Measurements from ENCODE around the gene SULT1E1. TPM values are rescaled to one million over a fixed set of nuclear protein-coding genes. Genes with fewer than 3 reads are reported as not detected.
A peak's percentile ranks its signal among the peaks of the same experiment; 100 is the strongest.

The SULT1E1 gene
- total and polyA plus RNA-seq, 12 donors: 8.0 to 52.9 (median 16.7) TPM

DNA sequence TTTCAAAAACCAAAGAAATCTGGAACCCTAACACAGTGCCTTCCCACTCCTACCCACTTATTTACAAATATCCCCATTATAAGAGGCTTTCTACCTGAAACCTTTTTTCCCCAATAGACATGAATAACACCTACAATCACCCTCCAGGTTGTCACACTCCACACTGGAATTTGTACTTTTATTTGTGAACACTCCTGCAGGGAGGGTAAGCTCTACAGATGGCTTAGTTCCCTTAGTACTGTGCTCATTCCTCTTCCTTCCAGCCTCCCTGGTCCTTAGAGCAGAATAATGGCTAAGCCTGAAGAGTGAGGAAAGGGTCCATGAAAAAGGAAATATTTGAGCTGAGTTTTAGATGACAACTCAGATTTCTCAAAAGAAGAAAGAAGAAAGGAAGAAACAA, 22.2 kb upstream of the SULT1E1 start:
- Histone ChIP-seq H3K4me3 (no peak overlapping the region), H3K27me3 (no peaks in the 10 kb centered on the region), H3K27ac (no peak overlapping the region), H3K4me1 (replicated peaks in 1 of 2) (no peaks in the 10 kb centered on the region), H3K36me3 (replicated peaks in 1 of 2) (no peaks in the 10 kb centered on the region), H3K9me3 (replicated peaks in 1 of 3) (no peaks in the 10 kb centered on the region)
- DNase-seq: no peak
- TF ChIP-seq, protein P1, sequence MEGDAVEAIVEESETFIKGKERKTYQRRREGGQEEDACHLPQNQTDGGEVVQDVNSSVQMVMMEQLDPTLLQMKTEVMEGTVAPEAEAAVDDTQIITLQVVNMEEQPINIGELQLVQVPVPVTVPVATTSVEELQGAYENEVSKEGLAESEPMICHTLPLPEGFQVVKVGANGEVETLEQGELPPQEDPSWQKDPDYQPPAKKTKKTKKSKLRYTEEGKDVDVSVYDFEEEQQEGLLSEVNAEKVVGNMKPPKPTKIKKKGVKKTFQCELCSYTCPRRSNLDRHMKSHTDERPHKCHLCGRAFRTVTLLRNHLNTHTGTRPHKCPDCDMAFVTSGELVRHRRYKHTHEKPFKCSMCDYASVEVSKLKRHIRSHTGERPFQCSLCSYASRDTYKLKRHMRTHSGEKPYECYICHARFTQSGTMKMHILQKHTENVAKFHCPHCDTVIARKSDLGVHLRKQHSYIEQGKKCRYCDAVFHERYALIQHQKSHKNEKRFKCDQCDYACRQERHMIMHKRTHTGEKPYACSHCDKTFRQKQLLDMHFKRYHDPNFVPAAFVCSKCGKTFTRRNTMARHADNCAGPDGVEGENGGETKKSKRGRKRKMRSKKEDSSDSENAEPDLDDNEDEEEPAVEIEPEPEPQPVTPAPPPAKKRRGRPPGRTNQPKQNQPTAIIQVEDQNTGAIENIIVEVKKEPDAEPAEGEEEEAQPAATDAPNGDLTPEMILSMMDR (IDR thresholded peaks at IDR 0.05): no peak
- no peak for TF ChIP-seq POLR2A (IDR thresholded peaks at IDR 0.05)
- intact Hi-C loops (cut with DNase I): loop anchor here (5.0 kb wide), 1 partner anchor 195 kb away; no protein-coding TSS in a partner anchor

DNA sequence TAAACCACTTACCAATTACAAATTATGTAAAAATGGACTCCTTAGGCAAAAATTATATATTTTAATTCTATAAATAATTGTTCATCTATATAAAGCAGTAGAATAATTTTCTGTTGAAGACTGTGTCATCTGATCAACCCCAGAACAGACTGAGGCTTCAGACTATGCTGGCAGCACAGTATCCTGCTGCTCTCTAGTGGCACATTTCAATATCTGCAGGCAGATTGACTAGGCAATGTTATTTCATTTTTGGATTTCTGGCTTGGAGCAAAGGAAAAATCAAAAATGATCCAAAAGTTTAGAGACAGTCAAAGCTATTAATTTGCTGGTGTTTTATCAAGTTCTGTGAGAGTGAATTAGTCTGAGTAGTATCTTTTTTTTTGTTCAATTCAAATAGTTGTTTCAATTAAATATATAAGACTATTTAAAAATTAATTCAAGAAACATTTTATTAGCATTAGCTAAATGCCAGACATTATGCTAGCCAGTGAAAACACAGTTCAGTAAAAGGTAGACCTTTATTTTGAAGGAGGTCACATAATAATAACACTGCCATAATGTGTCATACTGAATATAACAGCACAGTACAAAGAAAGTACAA, 21.3 kb upstream of the SULT1E1 start:
- H3K27ac ChIP-seq: no peak overlapping the region
- TF ChIP-seq, protein P1 (IDR thresholded peaks at IDR 0.05): peak; percentile 71 to 92 (median 86)
- no peak for TF ChIP-seq POLR2A (IDR thresholded peaks at IDR 0.05)
- no peaks in the 10 kb centered on the region for H3K9me3 ChIP-seq (replicated peaks in 1 of 3)
- no peaks in the 10 kb centered on the region for H3K36me3 ChIP-seq (replicated peaks in 1 of 2)
- intact Hi-C loops (cut with DNase I): loop anchor here (5.0 kb wide), 1 partner anchor 194 kb away; no protein-coding TSS in a partner anchor
- DNase-seq: peak; percentile 14 to 63 (median 40)
- H3K27me3 ChIP-seq: no peaks in the 10 kb centered on the region
- H3K4me3 ChIP-seq: no peak overlapping the region
- no peaks in the 10 kb centered on the region for H3K4me1 ChIP-seq (replicated peaks in 1 of 2)

DNA sequence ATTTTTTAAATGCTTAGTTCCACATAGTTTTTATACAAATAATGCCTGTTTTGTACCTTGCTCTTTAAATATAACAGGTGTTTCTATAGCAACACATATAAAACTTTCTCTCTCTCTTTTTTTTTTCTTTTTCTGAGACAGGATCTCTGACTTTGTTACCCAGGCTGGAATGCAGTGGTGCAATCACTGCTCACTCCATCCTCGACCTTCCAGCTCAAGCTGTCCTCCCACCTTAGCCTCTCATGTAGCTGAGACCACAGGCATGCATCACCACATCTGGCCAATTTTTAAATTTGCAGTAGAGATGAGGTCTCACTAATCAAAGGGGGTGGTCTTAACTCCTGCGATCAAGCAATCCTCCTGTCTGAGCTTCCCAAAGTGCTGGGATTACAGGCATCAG, 18.3 kb upstream of the SULT1E1 start:
- intact Hi-C loops (cut with DNase I): no loop called here
- H3K36me3 ChIP-seq (replicated peaks in 1 of 2): no peaks in the 10 kb centered on the region
- TF ChIP-seq, protein P1 (IDR thresholded peaks at IDR 0.05): no peak
- TF ChIP-seq POLR2A (IDR thresholded peaks at IDR 0.05): no peak
- WGBS, 4 donors: 68 to 87% (median 84%) methylated on average over 2 of the region's 2 CpGs
- H3K9me3 ChIP-seq (replicated peaks in 1 of 3): no peaks in the 10 kb centered on the region
- DNase-seq: no peak
- H3K4me1 ChIP-seq (replicated peaks in 1 of 2): no peaks in the 10 kb centered on the region
- H3K27me3 ChIP-seq: no peaks in the 10 kb centered on the region
- no peak overlapping the region for H3K27ac ChIP-seq
- H3K4me3 ChIP-seq: no peak overlapping the region

DNA sequence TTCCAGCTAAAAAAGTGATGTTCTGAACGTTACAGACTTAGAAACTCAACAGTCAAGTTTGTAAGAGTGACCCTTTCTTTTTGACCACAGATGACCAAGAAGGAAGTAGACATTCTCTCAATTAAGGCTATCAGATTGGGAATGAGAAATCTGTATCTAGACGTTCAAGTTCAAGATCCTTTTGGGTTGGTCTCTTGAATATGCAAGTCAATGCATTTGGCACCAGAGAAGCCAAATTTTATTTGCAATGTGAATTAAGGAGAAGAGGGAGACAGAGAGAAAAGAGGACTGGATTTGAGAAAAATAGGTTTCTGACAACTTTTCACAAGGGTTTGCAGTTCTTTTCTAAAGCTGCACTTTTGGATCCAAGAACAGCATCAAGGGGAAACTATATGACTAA, 17.5 kb upstream of the SULT1E1 start:
- Histone ChIP-seq H3K27me3 (no peaks in the 10 kb centered on the region), H3K36me3 (replicated peaks in 1 of 2) (no peaks in the 10 kb centered on the region), H3K4me1 (replicated peaks in 1 of 2) (no peaks in the 10 kb centered on the region), H3K9me3 (replicated peaks in 1 of 3) (no peaks in the 10 kb centered on the region), H3K4me3 (no peak overlapping the region), H3K27ac (no peak overlapping the region)
- intact Hi-C loops (cut with DNase I): no loop called here
- no peak for DNase-seq
- TF ChIP-seq, protein P1 (IDR thresholded peaks at IDR 0.05): no peak
- no peak for TF ChIP-seq POLR2A (IDR thresholded peaks at IDR 0.05)
- 63 to 68% (median 65%) methylated on average over 2 of the region's 2 CpGs for WGBS, 4 donors

All from adrenal gland (tissue), 12 donors.